ENCODE measurements around the gene ASPRV1. TPM values are rescaled to one million over a fixed set of nuclear protein-coding genes. Genes with fewer than 3 reads are reported as not detected.

The ASPRV1 gene
- total RNA-seq, 2 experiments from 2014 or later = 0.81 to 0.96 TPM

DNA sequence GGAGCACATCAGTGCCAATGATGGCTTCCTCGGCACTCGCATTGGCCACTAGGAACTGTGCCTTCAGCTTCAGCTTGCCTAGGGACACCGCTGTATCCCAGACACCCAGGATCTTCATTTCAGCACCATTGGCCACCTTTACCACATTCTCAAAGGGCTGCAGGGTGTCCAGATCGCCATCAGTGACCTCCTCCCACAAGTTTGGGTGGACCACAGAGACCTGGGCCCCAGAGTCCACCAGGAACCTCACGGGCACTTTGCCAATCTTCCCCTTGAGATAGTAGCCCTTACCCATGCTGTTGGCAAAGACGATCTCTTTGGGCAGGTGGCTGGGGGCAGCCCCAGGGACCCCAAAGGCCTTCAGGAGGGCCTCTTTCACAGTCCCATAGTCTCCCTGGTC lies 610 bp downstream of the ASPRV1 start:
- ATAC-seq (ENCODE audit: poor library complexity) = no peak
- CTCF ChIA-PET = no interaction called here
- Histone ChIP-seq H3K27me3 (ENCODE audit: control insufficient read depth in 1 of 2, insufficient read depth in 2 of 2, low read length in 2 of 2) (no peaks in the 10 kb centered on the region), H3K9me3 (ENCODE audit: control insufficient read depth in 1 of 2, insufficient read depth in 1 of 2, low read length in 2 of 2) (no peaks in the 10 kb centered on the region), H3K27ac (ENCODE audit: low read depth in 1 of 2, low read length in 2 of 2) (no peak overlapping the region), H3K4me1 (ENCODE audit: insufficient read depth, low read length) (peaks cover 9% of the 10 kb centered on the region), H3K36me3 (ENCODE audit: insufficient read depth, low read length) (no peaks in the 10 kb centered on the region), H3K4me3 (ENCODE audit: low read length) (no peak overlapping the region)
- no peak for TF ChIP-seq CTCF (IDR thresholded peaks at IDR 0.05)
- Mint-ChIP-seq H3K27me3 (peaks cover 8% of the 10 kb centered on the region), H3K4me3 (no peak overlapping the region), H3K4me1 (ENCODE audit: low read depth) (no peaks in the 10 kb centered on the region), H3K27ac (no peak overlapping the region), H3K36me3 (ENCODE audit: low read depth) (no peaks in the 10 kb centered on the region), H3K9me3 (no peaks in the 10 kb centered on the region)
- intact Hi-C loops (cut with DNase I, micrococcal nuclease) = no loop called here
- POLR2A ChIA-PET = interaction anchor here (0.6 to 1.0 kb wide), 2 partner anchors 22 to 46 kb away, joined by 3 read pairs; partner anchors contain the start of gene MXD1
- peak in 1 of 14 experiments; percentile 4 for DNase-seq

DNA sequence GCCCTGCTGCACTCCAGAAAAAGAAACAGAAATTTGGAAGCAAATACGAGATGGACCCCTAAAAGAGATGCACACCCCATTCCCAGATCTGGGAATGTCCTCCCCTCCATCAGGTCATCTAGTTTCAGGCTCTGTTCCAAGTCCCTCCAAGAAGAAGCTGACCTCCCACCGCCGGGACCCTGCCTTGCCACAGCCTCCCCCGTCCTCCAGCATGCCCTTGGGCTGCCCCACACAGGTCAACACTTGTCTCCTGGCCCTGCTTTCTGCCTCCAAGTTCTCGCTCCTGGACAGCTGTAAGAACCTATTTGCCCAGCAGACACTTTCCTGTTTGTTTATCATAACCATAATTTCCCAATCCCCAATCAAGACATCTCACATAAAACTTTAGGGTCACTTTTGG lies 2.0 kb downstream of the ASPRV1 start:
- H3K9me3 Mint-ChIP-seq = no peaks in the 10 kb centered on the region
- no peak overlapping the region for H3K4me3 Mint-ChIP-seq
- Histone ChIP-seq H3K4me3 (ENCODE audit: low read length) (no peak overlapping the region), H3K27me3 (ENCODE audit: control insufficient read depth in 1 of 2, insufficient read depth in 2 of 2, low read length in 2 of 2) (no peaks in the 10 kb centered on the region), H3K36me3 (ENCODE audit: insufficient read depth, low read length) (no peaks in the 10 kb centered on the region), H3K9me3 (ENCODE audit: control insufficient read depth in 1 of 2, insufficient read depth in 1 of 2, low read length in 2 of 2) (no peaks in the 10 kb centered on the region), H3K27ac (ENCODE audit: low read depth in 1 of 2, low read length in 2 of 2) (no peak overlapping the region), H3K4me1 (ENCODE audit: insufficient read depth, low read length) (peaks cover 4% of the 10 kb centered on the region)
- no peak overlapping the region for H3K27ac Mint-ChIP-seq
- no peaks in the 10 kb centered on the region for H3K36me3 Mint-ChIP-seq (ENCODE audit: low read depth)
- ATAC-seq (ENCODE audit: poor library complexity) (no peak), DNase-seq (no peak)
- CTCF ChIA-PET = no interaction called here
- intact Hi-C loops (cut with DNase I, micrococcal nuclease) = no loop called here
- no peak for TF ChIP-seq CTCF (IDR thresholded peaks at IDR 0.05)
- H3K27me3 Mint-ChIP-seq = peaks cover 8% of the 10 kb centered on the region
- POLR2A ChIA-PET = no interaction called here
- H3K4me1 Mint-ChIP-seq (ENCODE audit: low read depth) = no peaks in the 10 kb centered on the region

DNA sequence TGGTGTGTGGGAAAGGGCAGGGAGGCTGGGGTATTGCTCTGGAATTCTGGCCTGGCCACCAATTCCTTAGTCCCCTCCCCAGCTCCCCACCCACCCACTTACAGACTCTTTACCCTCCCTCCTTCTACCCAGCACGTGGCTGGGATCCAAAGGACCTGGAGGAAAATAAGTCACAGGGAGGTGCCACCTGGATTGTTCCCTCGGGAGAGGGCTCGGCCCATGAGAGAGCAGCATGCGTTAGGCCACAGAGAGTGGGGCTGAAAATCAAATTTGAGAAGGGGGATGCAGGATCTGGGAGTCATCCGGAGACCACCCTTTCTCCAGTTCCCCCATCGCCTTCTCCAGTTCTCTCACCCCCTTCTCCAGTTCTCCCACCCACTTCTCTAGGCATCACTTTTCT lies 3.0 kb downstream of the ASPRV1 start:
- POLR2A ChIA-PET = no interaction called here

More for the DNA sequence above, 3.0 kb downstream of the ASPRV1 start:
- H3K4me3 Mint-ChIP-seq = no peak overlapping the region
- H3K9me3 ChIP-seq (ENCODE audit: control insufficient read depth in 1 of 2, insufficient read depth in 1 of 2, low read length in 2 of 2) = no peaks in the 10 kb centered on the region
- CTCF ChIA-PET = no interaction called here
- no peak for TF ChIP-seq CTCF (IDR thresholded peaks at IDR 0.05)
- DNase-seq (no peak), ATAC-seq (ENCODE audit: poor library complexity) (no peak)
- H3K27me3 Mint-ChIP-seq = peaks cover 8% of the 10 kb centered on the region
- peaks cover 4% of the 10 kb centered on the region for H3K4me1 ChIP-seq (ENCODE audit: insufficient read depth, low read length)
- H3K27me3 ChIP-seq (ENCODE audit: control insufficient read depth in 1 of 2, insufficient read depth in 2 of 2, low read length in 2 of 2) = no peaks in the 10 kb centered on the region
- H3K27ac Mint-ChIP-seq = no peak overlapping the region
- no peak overlapping the region for H3K27ac ChIP-seq (ENCODE audit: low read depth in 1 of 2, low read length in 2 of 2)
- H3K36me3 ChIP-seq (ENCODE audit: insufficient read depth, low read length) = no peaks in the 10 kb centered on the region
- H3K4me3 ChIP-seq (ENCODE audit: low read length) = no peak overlapping the region
- intact Hi-C loops (cut with DNase I, micrococcal nuclease) = no loop called here
- no peaks in the 10 kb centered on the region for H3K9me3 Mint-ChIP-seq
- no peaks in the 10 kb centered on the region for H3K4me1 Mint-ChIP-seq (ENCODE audit: low read depth)
- no peaks in the 10 kb centered on the region for H3K36me3 Mint-ChIP-seq (ENCODE audit: low read depth)
